ENCODE measurements around the gene SOD2.
"Not testable (repeated sequence)": the region's sequence is repeated elsewhere in the genome, so short reads cannot be mapped to it uniquely, and the experiment has no call there.

The SOD2 gene

GRCh38 chr6:159682810-159683209 lies 10.2 kb downstream of the SOD2 start:
- no peak for DNase-seq (ENCODE audit: low spot score)

DNA sequence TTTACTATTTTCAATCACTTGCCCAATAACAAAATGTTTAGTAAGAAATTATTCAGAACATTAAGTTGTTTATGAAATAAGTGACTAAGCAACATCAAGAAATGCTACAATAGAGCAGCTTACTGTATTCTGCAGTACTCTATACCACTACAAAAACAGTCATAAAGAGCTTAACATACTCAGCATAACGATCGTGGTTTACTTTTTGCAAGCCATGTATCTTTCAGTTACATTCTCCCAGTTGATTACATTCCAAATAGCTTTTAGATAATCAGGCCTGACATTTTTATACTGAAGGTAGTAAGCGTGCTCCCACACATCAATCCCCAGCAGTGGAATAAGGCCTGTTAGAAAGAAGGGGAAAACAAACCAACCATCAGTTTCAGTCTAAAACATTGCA lies 10.7 kb downstream of the SOD2 start:
- DNase-seq (ENCODE audit: low spot score), result no peak

DNA sequence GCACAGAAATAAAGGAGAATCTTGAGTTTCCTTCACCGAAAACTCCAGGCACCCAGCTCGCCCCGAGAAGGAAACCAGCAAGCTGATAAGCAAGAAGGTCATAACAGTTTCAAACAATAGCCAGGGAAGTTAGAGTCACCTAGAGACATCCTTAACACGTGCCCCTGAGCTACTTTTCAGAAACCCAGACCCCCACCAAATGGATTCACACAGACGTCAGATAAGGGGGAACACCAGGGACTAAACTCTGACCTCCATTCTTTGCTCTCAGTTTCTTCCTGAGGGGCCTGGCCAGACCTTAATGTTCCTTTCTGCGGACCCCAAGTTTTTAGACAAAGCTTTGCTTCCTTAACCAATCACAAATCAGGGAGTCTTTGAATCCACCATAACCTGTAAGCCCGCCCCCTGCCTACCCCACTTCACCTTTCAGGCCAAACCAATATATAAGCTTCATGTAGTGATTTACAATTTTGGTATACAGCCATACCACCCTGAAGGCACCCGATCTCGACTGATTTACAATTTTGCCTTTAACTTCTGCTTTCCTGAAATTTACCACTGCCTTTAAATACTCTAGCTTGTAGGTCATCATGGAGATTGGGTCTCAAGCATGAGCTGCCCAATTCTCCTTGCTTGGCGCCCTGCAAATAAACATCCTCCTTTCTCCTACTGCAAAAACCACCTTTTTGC lies 11.7 kb downstream of the SOD2 start:
- DNase-seq (ENCODE audit: low spot score), result no peak

DNA sequence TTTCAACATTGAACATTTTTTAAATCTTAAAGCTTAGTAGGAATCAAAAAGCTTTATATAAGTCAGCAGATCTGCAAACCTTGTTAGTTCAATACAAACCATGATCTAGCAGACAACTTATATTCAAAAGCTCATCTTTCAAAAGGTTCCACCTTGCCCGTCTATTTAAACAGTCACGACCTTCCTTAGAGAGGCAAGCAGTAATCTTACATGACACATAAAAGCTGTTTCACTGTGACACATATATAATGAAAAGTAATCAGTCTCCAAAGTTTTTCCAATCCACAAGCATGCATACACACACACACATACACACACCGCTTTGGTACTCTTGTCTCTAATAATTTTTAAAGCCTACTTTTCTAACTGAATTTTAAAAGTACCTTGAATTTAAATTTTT lies 12.9 kb downstream of the SOD2 start:
- DNase-seq (ENCODE audit: low spot score), result no peak

GRCh38 chr6:159679091-159680077 lies 13.7 kb downstream of the SOD2 start:
- DNase-seq (ENCODE audit: low spot score), result no peak

- DNase-seq (ENCODE audit: low spot score), result no peak
Measured at GRCh38 chr6:159678574-159678973, 14.5 kb downstream of the SOD2 start.

- no peak for DNase-seq (ENCODE audit: low spot score)
Measured at GRCh38 chr6:159677506-159678165, 15.4 kb downstream of the SOD2 start.

- no peak for DNase-seq (ENCODE audit: low spot score)
Measured at GRCh38 chr6:159676890-159677505, 16.0 kb downstream of the SOD2 start.

GRCh38 chr6:159676236-159676635 lies 16.8 kb downstream of the SOD2 start:
- not testable (repeated sequence) for DNase-seq (ENCODE audit: low spot score)

GRCh38 chr6:159665868-159666635 lies 27.0 kb downstream of the SOD2 start:
- no peak for DNase-seq (ENCODE audit: low spot score)

DNA sequence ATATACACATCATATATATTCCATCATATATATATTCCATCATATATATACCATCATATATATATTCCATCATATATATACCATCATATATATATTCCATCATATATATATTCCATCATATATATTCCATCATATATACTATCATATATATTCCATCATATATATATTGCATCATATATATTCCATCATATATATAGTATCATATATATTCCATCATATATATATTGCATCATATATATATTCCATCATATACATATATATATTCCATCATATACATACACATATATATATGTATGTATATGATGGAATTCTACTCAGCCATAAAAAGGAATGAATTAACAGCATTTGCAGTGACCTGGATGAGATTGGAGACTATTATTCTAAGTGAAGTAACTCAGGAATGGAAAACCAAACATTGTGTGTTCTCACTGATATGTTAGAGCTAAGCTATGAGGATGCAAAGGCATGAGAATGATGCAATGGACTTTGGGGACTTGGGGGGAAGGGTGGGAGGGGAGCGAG lies 29.6 kb downstream of the SOD2 start:
- DNase-seq (ENCODE audit: low spot score), result not testable (repeated sequence)

DNA sequence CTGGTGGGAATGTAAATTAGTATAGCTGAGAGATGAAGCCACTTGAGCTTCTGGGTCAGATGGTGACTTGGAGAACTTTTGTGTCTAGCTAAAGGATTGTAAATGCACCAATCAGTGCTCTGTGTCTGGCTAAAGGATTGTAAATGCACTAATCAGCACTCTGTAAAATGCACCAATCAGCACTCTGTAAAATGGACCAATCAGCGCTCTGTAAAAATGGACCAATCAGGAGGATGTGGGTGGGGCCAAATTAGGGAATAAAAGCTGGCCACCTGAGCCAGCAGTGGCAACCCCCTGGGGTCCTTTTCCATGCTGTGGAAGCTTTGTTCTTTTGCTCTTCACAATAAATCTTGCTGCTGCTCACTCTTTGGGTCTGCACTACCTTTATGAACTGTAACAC lies 31.1 kb downstream of the SOD2 start:
- DNase-seq (ENCODE audit: low spot score), result not testable (repeated sequence)

- DNase-seq (ENCODE audit: low spot score), result no peak
Measured at GRCh38 chr6:159655409-159655988, 37.5 kb downstream of the SOD2 start.

DNA sequence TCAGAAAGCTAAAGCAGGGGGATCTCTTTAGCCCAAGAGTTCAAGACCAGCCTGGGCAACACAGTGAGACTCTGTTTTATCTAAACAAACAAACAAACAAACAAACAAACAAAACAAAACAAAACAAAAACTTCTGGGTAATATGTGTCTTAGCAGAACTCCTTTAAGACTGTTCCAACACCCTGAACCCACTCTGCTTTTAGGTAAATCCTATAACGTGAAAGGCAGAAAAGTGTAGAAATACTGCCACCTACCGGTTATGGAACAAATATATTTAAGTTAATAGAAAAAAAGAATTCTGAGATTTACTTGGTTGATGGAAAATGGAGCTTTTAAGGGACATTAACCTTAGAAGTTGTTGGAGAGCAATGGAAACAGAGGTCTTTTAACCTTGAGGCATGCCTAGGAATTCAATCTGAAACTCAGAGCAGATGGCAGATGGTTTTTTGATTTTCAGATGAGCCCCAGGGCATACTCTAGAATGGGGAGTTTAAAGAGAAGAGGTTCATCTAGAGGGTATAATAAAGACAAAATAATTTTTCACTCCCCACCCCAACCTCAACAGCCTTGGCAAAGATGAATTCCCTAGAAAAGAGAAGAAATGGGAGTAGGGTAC lies 38.5 kb downstream of the SOD2 start:
- DNase-seq (ENCODE audit: low spot score), result peak; percentile 39

- DNase-seq (ENCODE audit: low spot score), result no peak
Measured at GRCh38 chr6:159650314-159650713, 42.7 kb downstream of the SOD2 start.

DNA sequence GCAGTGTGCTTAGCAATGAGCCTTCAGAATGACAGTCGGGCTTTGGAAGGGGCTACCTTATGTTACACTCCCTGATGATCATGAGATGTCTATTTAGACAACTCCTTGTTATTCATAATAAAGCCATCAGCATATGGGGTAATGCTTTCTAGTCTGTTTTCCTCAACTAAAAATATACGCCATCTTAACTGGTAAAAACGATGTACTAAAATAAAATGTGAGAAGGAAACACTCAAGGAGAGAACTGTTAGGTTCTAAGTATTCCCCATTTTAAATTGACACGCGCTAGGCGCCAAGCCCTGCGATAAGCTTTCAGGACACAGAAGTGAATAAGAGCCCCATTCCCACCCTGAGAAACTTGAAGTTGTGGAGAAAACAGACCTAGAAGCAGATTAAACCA lies 43.6 kb downstream of the SOD2 start:
- DNase-seq (ENCODE audit: low spot score), result no peak

DNA sequence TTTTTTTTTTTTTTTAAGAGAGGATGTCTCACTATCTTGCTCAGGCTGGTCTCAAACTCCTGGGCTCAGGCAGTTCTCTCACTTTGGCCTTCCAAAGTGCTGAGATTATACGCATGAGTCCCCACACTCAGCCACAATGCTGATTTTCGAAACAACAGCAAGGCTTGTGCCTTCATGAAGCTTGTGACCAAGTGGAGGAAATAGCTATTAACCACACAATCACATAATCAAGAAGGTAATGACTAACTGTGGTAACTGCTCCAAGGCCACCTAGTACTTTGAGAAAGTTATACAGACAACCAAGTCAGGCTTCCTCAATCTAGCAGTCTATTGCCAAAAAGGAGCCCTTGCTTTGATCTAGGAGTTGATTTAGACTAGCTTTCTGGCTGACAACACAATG lies 46.3 kb downstream of the SOD2 start:
- no peak for DNase-seq (ENCODE audit: low spot score)

GRCh38 chr6:159646116-159646515 lies 46.9 kb downstream of the SOD2 start:
- no peak for DNase-seq (ENCODE audit: low spot score)

GRCh38 chr6:159645640-159646039 lies 47.4 kb downstream of the SOD2 start:
- DNase-seq (ENCODE audit: low spot score), result no peak

All from Ammon's horn (tissue), 1 donor.